Measurements from ENCODE around the gene RIMS3.
A peak's percentile ranks its signal among the peaks of the same experiment; 100 is the strongest.

Gene RIMS3

DNA sequence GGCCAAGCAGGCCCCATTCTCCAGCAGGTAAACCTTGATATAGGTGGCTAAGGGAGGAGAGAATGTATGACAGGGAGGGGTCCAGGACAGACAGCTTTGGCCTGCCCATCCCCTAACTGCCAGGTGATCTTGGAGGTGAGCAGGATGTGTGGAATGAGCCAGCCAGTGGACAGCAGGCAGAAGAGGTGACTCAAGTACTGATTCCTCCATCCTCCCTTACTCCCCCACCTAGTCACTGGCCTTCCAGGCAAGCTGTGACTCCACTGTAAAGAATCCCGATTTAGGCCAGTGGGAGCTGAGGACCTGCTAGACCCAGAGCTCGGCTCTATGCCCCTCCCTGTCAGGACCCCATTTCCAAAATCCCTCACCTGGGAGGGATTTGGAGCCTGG is 36.6 kb downstream of the RIMS3 start:
- DNase-seq (ENCODE audit: low read depth): no peak
- no peak overlapping the region for H3K4me3 ChIP-seq (ENCODE audit: low read depth, low read length)
- in situ Hi-C loops (cut with HindIII; ENCODE audit: low sequenced_read_pairs): no loop called here
- TF ChIP-seq, protein P1, sequence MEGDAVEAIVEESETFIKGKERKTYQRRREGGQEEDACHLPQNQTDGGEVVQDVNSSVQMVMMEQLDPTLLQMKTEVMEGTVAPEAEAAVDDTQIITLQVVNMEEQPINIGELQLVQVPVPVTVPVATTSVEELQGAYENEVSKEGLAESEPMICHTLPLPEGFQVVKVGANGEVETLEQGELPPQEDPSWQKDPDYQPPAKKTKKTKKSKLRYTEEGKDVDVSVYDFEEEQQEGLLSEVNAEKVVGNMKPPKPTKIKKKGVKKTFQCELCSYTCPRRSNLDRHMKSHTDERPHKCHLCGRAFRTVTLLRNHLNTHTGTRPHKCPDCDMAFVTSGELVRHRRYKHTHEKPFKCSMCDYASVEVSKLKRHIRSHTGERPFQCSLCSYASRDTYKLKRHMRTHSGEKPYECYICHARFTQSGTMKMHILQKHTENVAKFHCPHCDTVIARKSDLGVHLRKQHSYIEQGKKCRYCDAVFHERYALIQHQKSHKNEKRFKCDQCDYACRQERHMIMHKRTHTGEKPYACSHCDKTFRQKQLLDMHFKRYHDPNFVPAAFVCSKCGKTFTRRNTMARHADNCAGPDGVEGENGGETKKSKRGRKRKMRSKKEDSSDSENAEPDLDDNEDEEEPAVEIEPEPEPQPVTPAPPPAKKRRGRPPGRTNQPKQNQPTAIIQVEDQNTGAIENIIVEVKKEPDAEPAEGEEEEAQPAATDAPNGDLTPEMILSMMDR (IDR thresholded peaks at IDR 0.05; ENCODE audit: low read depth, low read length, missing control alignments): no peak

DNA sequence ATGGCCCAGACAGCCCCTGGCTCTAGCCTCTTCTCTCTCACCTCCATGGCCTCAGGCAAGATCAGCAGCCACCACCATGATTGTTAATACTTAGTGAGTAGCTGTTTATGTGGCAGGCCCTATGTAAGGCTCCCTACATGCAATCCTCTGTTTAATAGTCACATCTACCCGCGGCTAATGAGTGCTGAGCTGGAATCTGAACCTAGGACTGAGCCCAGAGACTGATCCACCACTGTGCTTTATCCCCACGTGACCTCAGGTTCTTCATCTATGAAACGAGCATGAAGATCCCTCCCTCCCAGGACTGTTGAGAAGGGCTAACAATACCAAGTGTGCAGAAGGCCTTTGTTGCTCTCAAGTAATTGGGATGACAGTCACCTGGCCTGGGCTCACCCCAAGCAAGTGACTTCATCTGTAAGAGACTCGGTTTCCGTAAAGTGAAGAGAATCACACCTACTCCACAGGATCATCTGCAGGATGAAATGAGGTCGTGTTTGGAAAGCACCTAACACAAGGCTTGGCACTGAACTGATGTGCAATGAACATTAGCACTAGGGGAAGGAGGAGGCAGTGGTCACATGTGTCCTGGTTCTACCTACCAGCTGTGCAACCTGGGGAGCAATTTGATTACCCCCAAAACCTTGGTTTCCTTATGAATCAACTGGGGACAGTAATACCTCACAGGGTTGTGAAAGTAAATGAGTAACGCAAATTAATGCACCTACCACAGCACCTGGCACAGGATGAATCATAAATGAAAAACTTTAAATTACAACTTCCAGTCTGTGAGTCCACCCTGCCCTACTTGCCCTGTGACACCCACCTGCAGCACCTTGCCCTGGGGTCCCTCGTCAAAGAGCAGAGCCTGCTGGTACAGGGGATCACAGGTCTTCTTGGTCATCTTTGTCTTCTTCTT is 37.2 kb downstream of the RIMS3 start:
- in situ Hi-C loops (cut with HindIII; ENCODE audit: low sequenced_read_pairs): no loop called here

DNA sequence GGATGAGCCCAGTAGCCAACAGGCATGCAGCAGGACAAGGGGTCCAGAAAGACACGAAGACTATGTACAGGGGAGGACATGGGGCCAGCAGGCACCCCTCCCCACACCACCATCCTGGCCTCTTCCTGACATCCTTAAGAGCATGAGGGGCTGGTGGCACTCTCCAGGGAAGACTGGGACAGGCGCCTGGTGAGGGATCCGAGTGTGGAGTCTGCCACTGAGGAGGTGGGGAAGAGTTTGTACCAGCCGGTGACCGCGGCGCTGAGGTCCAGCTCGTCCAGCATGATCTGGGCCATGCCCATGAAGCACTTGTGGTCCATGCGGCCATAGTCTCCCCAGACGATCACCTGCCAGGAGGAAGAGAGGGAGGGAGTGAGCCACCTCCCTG is 39.1 kb downstream of the RIMS3 start:
- no peak overlapping the region for H3K4me3 ChIP-seq (ENCODE audit: low read depth, low read length)
- no peak for DNase-seq (ENCODE audit: low read depth)
- TF ChIP-seq, protein P1 (IDR thresholded peaks at IDR 0.05; ENCODE audit: low read depth, low read length, missing control alignments): no peak
- in situ Hi-C loops (cut with HindIII; ENCODE audit: low sequenced_read_pairs): no loop called here

More for the DNA sequence above, 37.2 kb downstream of the RIMS3 start:
- DNase-seq (ENCODE audit: low read depth): no peak
- no peak overlapping the region for H3K4me3 ChIP-seq (ENCODE audit: low read depth, low read length)
- TF ChIP-seq, protein P1 (IDR thresholded peaks at IDR 0.05; ENCODE audit: low read depth, low read length, missing control alignments): no peak

DNA sequence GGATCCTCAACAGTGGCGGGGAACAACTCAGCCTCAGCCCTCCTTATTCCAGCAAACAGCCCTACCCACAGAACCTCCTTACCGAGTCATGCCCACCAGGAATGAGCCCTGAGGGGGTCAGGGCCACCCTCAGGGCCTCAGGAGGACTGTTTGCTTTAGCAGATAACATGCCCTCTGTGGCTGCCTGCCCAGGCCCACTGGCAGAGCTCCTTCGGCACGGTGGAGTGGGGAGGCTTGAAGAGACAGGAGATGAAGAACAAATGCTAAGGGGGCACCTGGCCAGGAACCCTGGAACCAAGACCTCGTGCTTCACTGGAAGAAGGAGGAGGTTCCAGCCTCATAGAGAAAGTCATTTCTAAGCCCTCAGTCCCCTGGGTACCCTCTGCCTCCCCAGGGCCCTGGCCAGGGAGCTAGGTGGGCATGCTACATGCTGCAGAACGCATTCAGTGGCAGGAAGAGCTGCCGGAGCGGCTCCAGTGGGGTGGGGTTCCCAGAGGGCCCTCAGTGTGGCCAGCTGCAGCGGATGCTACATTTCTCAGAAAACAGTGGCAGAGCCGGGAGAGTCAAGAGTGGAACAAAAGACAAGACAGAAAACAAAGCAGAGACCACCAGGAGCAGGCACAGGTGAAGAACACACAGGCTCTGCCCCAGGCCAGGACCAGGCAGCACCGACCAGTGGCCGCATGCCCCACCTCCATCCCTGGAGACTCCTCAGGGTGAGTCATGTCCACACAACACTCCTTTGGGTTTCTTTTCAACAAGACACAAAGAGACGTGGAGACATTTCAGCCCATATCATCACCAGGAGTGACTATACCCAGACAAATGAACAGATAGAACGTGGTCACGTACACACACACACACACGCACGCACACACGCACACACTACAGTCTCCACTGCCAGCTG is 39.8 kb downstream of the RIMS3 start:
- in situ Hi-C loops (cut with HindIII; ENCODE audit: low sequenced_read_pairs): no loop called here
- no peak overlapping the region for H3K4me3 ChIP-seq (ENCODE audit: low read depth, low read length)
- TF ChIP-seq, protein P1 (IDR thresholded peaks at IDR 0.05; ENCODE audit: low read depth, low read length, missing control alignments): no peak
- DNase-seq (ENCODE audit: low read depth): no peak

DNA sequence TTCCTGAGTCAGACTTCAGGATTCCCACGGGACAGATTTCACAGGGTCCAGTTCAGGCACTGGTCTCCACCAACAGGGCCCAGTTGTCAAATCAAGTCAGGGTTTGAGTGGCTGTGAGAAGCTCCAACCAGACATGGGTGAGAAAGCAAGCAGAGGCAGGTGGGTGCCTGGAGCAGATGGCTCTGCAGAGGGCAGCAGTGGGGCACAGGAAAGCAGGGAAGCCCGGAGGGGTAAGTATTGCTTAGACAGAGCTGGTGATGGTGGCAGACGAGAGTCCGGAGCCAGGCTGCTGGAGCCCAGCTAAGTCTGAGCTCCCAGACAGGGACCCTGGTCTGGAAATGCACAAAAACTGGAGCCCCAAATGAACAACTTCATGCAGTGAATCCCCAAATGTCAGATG is 40.4 kb downstream of the RIMS3 start:
- DNase-seq (ENCODE audit: low read depth): no peak
- TF ChIP-seq, protein P1 (IDR thresholded peaks at IDR 0.05; ENCODE audit: low read depth, low read length, missing control alignments): peak; percentile 29
- no peak overlapping the region for H3K4me3 ChIP-seq (ENCODE audit: low read depth, low read length)
- in situ Hi-C loops (cut with HindIII; ENCODE audit: low sequenced_read_pairs): no loop called here

DNA sequence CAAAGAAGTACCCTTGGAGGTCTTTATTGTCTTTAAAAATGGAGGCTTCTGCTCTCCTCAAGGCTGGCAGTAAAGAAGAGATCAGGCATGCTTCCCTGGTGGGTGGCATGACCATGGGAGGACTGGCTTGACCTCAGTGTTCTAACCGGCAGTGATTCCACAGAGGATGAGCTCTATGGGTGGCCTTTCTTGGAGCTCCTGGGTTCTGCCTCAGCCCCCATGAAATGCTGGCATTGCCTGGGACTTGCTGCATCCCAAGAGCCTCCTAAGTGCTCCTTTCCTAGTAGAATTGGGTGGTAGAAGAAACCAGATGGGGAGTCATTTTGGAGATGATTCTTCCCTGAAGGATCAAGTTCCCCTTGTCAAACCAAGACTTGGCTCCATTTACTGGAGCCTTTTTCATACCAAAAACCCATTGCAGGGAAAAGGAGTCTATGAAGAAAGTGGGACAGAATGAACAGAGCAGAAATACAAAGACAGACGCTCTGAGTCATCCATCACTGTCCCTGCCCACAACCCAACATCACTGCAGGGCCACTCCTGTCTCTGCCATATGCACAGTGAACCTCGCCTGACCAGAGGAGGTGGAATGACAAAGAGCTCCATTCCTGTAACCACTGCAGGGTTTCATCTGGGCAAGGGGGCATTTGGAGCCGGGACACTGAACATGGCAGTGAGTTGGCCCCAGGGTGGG is 42.4 kb downstream of the RIMS3 start:
- in situ Hi-C loops (cut with HindIII; ENCODE audit: low sequenced_read_pairs): no loop called here
- TF ChIP-seq, protein P1 (IDR thresholded peaks at IDR 0.05; ENCODE audit: low read depth, low read length, missing control alignments): no peak
- no peak for DNase-seq (ENCODE audit: low read depth)
- H3K4me3 ChIP-seq (ENCODE audit: low read depth, low read length): no peak overlapping the region
